ENCODE measurements around the gene ACLY.

- TF ChIP-seq, protein P1, sequence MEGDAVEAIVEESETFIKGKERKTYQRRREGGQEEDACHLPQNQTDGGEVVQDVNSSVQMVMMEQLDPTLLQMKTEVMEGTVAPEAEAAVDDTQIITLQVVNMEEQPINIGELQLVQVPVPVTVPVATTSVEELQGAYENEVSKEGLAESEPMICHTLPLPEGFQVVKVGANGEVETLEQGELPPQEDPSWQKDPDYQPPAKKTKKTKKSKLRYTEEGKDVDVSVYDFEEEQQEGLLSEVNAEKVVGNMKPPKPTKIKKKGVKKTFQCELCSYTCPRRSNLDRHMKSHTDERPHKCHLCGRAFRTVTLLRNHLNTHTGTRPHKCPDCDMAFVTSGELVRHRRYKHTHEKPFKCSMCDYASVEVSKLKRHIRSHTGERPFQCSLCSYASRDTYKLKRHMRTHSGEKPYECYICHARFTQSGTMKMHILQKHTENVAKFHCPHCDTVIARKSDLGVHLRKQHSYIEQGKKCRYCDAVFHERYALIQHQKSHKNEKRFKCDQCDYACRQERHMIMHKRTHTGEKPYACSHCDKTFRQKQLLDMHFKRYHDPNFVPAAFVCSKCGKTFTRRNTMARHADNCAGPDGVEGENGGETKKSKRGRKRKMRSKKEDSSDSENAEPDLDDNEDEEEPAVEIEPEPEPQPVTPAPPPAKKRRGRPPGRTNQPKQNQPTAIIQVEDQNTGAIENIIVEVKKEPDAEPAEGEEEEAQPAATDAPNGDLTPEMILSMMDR (IDR thresholded peaks at IDR 0.05), result no peak
- TF ChIP-seq, protein P2, sequence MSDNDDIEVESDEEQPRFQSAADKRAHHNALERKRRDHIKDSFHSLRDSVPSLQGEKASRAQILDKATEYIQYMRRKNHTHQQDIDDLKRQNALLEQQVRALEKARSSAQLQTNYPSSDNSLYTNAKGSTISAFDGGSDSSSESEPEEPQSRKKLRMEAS (CRISPR knock-in tag; IDR thresholded peaks at IDR 0.05), result no peak
These were observed 38.5 kb upstream of the ACLY start for GRCh38 chr17:41957031-41957868.
